H9 (cell line): ENCODE data around the gene TMPRSS6. TPM values are rescaled to one million over a fixed set of nuclear protein-coding genes. Genes with fewer than 3 reads are reported as not detected.

Experiments
- DNase-seq: peaks from one replicate; pipeline ENCODE4 v3.0.0-alpha.2; 2017
- H2AFZ ChIP-seq: one replicate; pipeline ENCODE4 v1.6.1; 2013; ENCODE audit warnings: mild to moderate bottlenecking, low read length, control low read depth, moderate library complexity
- H2AK5ac ChIP-seq: 2 replicates; pipeline ENCODE4 v1.6.1; 2013; ENCODE audit warnings: low read length, control low read depth, mixed read lengths; ENCODE audit not compliant: insufficient read length
- H2BK120ac ChIP-seq: one replicate; pipeline ENCODE4 v1.6.1; 2013; ENCODE audit warnings: low read depth, mild to moderate bottlenecking, low read length, control low read depth, inconsistent platforms; ENCODE audit not compliant: poor library complexity, severe bottlenecking
- H2BK12ac ChIP-seq: 2 replicates; pipeline ENCODE4 v1.6.1; 2013; ENCODE audit warnings: low read length, control low read depth, mixed read lengths, low read depth; ENCODE audit not compliant: insufficient read length
- H2BK15ac ChIP-seq: 2 replicates; pipeline ENCODE4 v1.6.1; 2013; ENCODE audit warnings: low read depth, low read length, control low read depth
- H2BK20ac ChIP-seq: one replicate; pipeline ENCODE4 v1.6.1; 2013; ENCODE audit warnings: low read depth, mild to moderate bottlenecking, low read length, control low read depth, inconsistent platforms; ENCODE audit not compliant: poor library complexity, severe bottlenecking
- H2BK5ac ChIP-seq: 2 replicates; pipeline ENCODE4 v1.6.1; 2013; ENCODE audit warnings: low read length, control low read depth, mixed read lengths; ENCODE audit not compliant: insufficient read length
- H3K14ac ChIP-seq: 2 replicates; pipeline ENCODE4 v1.6.1; 2013; ENCODE audit warnings: low read length, control low read depth; ENCODE audit not compliant: insufficient read depth
- H3K18ac ChIP-seq: 2 replicates; pipeline ENCODE4 v1.6.1; 2013; ENCODE audit warnings: low read depth, mild to moderate bottlenecking, mixed read lengths, low read length, control low read depth; ENCODE audit not compliant: insufficient read length
- H3K23ac ChIP-seq: 2 replicates; pipeline ENCODE4 v1.6.1; 2013; ENCODE audit warnings: low read length, control low read depth, mixed read lengths, low read depth; ENCODE audit not compliant: insufficient read length
- H3K23me2 ChIP-seq: 2 replicates; pipeline ENCODE4 v1.6.1; 2013; ENCODE audit warnings: low read depth, mild to moderate bottlenecking, mixed read lengths, low read length, control low read depth; ENCODE audit not compliant: insufficient read length, poor library complexity, severe bottlenecking
- H3K27ac ChIP-seq: 2 replicates; pipeline ENCODE4 v1.5.1; 2013; ENCODE audit warnings: low read length, control low read depth, mixed read lengths, low read depth; ENCODE audit not compliant: insufficient read length
- H3K27me3 ChIP-seq: 2 replicates; pipeline ENCODE4 v1.6.1; 2013; ENCODE audit warnings: low read length, control low read depth, inconsistent platforms; ENCODE audit not compliant: insufficient read depth
- H3K4ac ChIP-seq: 2 replicates; pipeline ENCODE4 v1.6.1; 2013; ENCODE audit warnings: low read depth, mild to moderate bottlenecking, control low read depth, inconsistent platforms, low read length, moderate library complexity
- H3K4me1 ChIP-seq: 2 replicates; pipeline ENCODE4 v1.6.1; 2013; ENCODE audit warnings: low read length, control low read depth, inconsistent platforms; ENCODE audit not compliant: insufficient read depth
- H3K4me2 ChIP-seq: 2 replicates; pipeline ENCODE4 v1.6.1; 2013; ENCODE audit warnings: low read length, control low read depth, mixed read lengths; ENCODE audit not compliant: insufficient read length, insufficient read depth
- H3K56ac ChIP-seq: 2 replicates; pipeline ENCODE4 v1.6.1; 2013; ENCODE audit warnings: low read depth, mild to moderate bottlenecking, mixed read lengths, low read length, control low read depth; ENCODE audit not compliant: insufficient read length
- H3K79me1 ChIP-seq: 2 replicates; pipeline ENCODE4 v1.6.1; 2013; ENCODE audit warnings: low read depth, mild to moderate bottlenecking, moderate library complexity, low read length, control low read depth, inconsistent platforms; ENCODE audit not compliant: insufficient read depth, poor library complexity, severe bottlenecking
- H3K79me2 ChIP-seq: 2 replicates; pipeline ENCODE4 v1.6.1; 2013; ENCODE audit warnings: low read length, control low read depth, inconsistent platforms; ENCODE audit not compliant: insufficient read depth
- H3K9ac ChIP-seq: 2 replicates; pipeline ENCODE4 v1.6.1; 2013; ENCODE audit warnings: low read length, control low read depth, mixed read lengths; ENCODE audit not compliant: insufficient read length; ENCODE audit errors: extremely low read depth
- H3K9me3 ChIP-seq: one replicate; pipeline ENCODE4 v1.6.1; 2013; ENCODE audit warnings: low read depth, low read length, inconsistent platforms; ENCODE audit not compliant: control insufficient read depth
- H3T11ph ChIP-seq: one replicate; pipeline ENCODE4 v1.6.1; 2013; ENCODE audit warnings: mild to moderate bottlenecking, low read length, control low read depth, inconsistent platforms
- H4K20me1 ChIP-seq: one replicate; pipeline ENCODE4 v1.6.1; 2013; ENCODE audit not compliant: control insufficient read depth, insufficient read length, insufficient read depth
- H4K5ac ChIP-seq: 2 replicates; pipeline ENCODE4 v1.6.1; 2013; ENCODE audit warnings: low read depth, mild to moderate bottlenecking, mixed read lengths, low read length, control low read depth; ENCODE audit not compliant: insufficient read length
- H4K8ac ChIP-seq: replicated peaks from 2 replicates; pipeline ENCODE4 v1.6.1; 2013; ENCODE audit warnings: low read length, control low read depth, mixed read lengths, low read depth; ENCODE audit not compliant: insufficient read length
- H4K91ac ChIP-seq: 2 replicates; pipeline ENCODE4 v1.6.1; 2013; ENCODE audit warnings: low read depth, mild to moderate bottlenecking, moderate library complexity, mixed read lengths, low read length, control low read depth; ENCODE audit not compliant: insufficient read length
- H3K27ac Mint-ChIP-seq, 3 experiments: 2 replicates in 2 of 3; 3 replicates in 1 of 3; pipeline ENCODE4 v1.8.0; 2020 to 2021; ENCODE audit warnings: mixed read lengths in 3 of 3, mild to moderate bottlenecking in 1 of 3, moderate library complexity in 1 of 3
- H3K27me3 Mint-ChIP-seq: 2 replicates; pipeline ENCODE4 v1.8.0; 2021; ENCODE audit warnings: low read depth, mild to moderate bottlenecking, moderate library complexity, mixed read lengths
- H3K36me3 Mint-ChIP-seq, 3 experiments: 2 replicates in 2 of 3; 3 replicates in 1 of 3; pipeline ENCODE4 v1.8.0; 2020 to 2021; ENCODE audit warnings: low read depth in 3 of 3, mixed read lengths in 3 of 3; ENCODE audit not compliant: insufficient read depth in 1 of 3
- H3K4me1 Mint-ChIP-seq, 2 experiments: 2 replicates each; pipeline ENCODE4 v1.8.0; 2020; ENCODE audit warnings: mixed read lengths in 2 of 2
- H3K4me3 Mint-ChIP-seq, 2 experiments: 2 replicates in 1 of 2; 3 replicates in 1 of 2; pipeline ENCODE4 v1.8.0; 2020 to 2021; ENCODE audit warnings: mild to moderate bottlenecking in 2 of 2, mixed read lengths in 2 of 2, moderate library complexity in 1 of 2
- H3K9me3 Mint-ChIP-seq, 2 experiments: 2 replicates in 1 of 2; 3 replicates in 1 of 2; pipeline ENCODE4 v1.8.0; 2020; ENCODE audit warnings: mild to moderate bottlenecking in 2 of 2, mixed read lengths in 2 of 2, moderate library complexity in 1 of 2
- WGBS: extraction: QIAGEN DNeasy Blood & Tissue Kit; methylation state at CpG from one replicate; pipeline ENCODE4 v1.1.7; 2013; ENCODE audit warnings: missing lambda C conversion rate, low lambda C conversion rate, mixed read lengths; ENCODE audit not compliant: insufficient read length; ENCODE audit errors: extremely low coverage; 5-methylcytosine and 5-hydroxymethylcytosine counted together
- total RNA-seq: library from RNA; stranded (reverse); gene quantifications from 2 replicates; pipeline ENCODE4 v1.2.1, GENCODE V29; 2021
- TF ChIP-seq, protein P1 (sequence below): fragments of 200-600 bp; sonication (generic); conservative IDR thresholded peaks from 3 replicates; pipeline ENCODE4 v1.8.0; 2021; ENCODE audit warnings: antibody characterized with exemption, mild to moderate bottlenecking

TMPRSS6 gene
- total RNA-seq, 1 experiment from 2014 or later, result not detected

DNA sequence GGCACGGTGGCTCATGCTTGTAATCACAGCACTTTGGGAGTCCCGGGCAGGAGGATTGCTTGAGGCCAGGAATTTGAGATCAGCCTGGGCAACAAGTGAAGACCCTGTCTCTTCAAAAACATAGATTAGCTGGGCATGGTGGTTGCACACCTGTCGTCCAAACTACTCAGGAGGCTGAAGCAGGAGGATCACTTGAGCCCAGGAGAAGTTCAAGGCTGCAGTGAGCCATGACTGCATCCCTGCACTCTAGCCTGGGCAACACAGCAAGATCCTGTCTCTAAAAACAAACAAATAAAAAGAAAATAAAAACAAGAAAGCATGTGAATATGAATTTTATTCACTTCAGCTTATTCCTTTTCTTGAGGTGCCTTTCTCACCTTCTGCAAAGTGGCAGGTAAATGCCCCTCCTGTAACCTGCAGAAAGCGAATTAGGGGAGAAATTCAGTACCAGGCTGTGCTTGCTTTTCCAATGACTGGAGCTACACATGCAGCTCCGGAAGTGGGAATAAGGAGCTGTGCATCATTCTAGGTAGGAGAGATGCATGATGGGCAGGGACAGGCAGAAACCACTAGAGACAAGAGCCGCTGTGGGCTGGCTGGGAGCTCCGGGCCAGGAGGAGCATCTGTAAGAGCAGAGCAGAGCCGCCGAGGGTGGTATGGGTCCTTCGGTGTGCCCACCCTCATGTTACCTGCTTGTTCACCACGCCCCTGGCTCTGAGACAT is 72.7 kb downstream of the TMPRSS6 start:
- Mint-ChIP-seq H3K27me3 (peaks cover 25% of the 10 kb centered on the region), H3K9me3 (no peaks in the 10 kb centered on the region), H3K4me1 (peaks cover 24 to 28% of the 10 kb centered on the region in 2 experiments), H3K27ac (no peak overlapping the region; a peak in 1 of 7 replicates), H3K36me3 (no peaks in the 10 kb centered on the region), H3K4me3 (no peak overlapping the region)
- H3K79me2 ChIP-seq, result no peaks in the 10 kb centered on the region
- no peak overlapping the region for H2BK15ac ChIP-seq
- TF ChIP-seq, protein P1, sequence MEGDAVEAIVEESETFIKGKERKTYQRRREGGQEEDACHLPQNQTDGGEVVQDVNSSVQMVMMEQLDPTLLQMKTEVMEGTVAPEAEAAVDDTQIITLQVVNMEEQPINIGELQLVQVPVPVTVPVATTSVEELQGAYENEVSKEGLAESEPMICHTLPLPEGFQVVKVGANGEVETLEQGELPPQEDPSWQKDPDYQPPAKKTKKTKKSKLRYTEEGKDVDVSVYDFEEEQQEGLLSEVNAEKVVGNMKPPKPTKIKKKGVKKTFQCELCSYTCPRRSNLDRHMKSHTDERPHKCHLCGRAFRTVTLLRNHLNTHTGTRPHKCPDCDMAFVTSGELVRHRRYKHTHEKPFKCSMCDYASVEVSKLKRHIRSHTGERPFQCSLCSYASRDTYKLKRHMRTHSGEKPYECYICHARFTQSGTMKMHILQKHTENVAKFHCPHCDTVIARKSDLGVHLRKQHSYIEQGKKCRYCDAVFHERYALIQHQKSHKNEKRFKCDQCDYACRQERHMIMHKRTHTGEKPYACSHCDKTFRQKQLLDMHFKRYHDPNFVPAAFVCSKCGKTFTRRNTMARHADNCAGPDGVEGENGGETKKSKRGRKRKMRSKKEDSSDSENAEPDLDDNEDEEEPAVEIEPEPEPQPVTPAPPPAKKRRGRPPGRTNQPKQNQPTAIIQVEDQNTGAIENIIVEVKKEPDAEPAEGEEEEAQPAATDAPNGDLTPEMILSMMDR, result no peak
- H3K23ac ChIP-seq, result no peak overlapping the region
- no peak overlapping the region for H3T11ph ChIP-seq
- no peaks in the 10 kb centered on the region for H3K23me2 ChIP-seq
- H3K9me3 ChIP-seq, result no peaks in the 10 kb centered on the region
- no peaks in the 10 kb centered on the region for H3K27me3 ChIP-seq
- no peak overlapping the region for H2BK20ac ChIP-seq
- H4K91ac ChIP-seq, result no peak overlapping the region
- no peak overlapping the region for H3K4ac ChIP-seq
- no peak overlapping the region for H2BK5ac ChIP-seq
- no peak overlapping the region for H2AK5ac ChIP-seq
- H3K18ac ChIP-seq, result no peak overlapping the region
- H4K5ac ChIP-seq, result no peak overlapping the region
- no peak overlapping the region for H2BK12ac ChIP-seq
- H4K20me1 ChIP-seq, result no peaks in the 10 kb centered on the region
- no peak overlapping the region for H3K4me2 ChIP-seq
- no peak overlapping the region for H3K56ac ChIP-seq
- H3K9ac ChIP-seq, result no peak overlapping the region
- no CpG with 5 or more reads among the region's 11 CpGs for WGBS
- DNase-seq, result no peak
- no peak overlapping the region for H3K27ac ChIP-seq
- no peaks in the 10 kb centered on the region for H3K79me1 ChIP-seq
- H4K8ac ChIP-seq, result no peak overlapping the region
- H3K4me1 ChIP-seq, result no peaks in the 10 kb centered on the region; the same call in 1 of the 2 replicates
- no peak overlapping the region for H2BK120ac ChIP-seq
- no peak overlapping the region for H3K14ac ChIP-seq
- H2AFZ ChIP-seq, result no peak overlapping the region
